GM19468 (cell line): ENCODE data around the gene CNTNAP2.

ENCODE experiments used
- ATAC-seq: cut with Tn5 transposase; IDR thresholded peaks from one replicate; pipeline ENCODE4 v1.9.1; 2021; ENCODE audit warnings: mild to moderate bottlenecking, moderate library complexity, moderate number of reproducible peaks; ENCODE audit not compliant: unreplicated experiment; ENCODE audit errors: extremely low read depth

Gene CNTNAP2

DNA sequence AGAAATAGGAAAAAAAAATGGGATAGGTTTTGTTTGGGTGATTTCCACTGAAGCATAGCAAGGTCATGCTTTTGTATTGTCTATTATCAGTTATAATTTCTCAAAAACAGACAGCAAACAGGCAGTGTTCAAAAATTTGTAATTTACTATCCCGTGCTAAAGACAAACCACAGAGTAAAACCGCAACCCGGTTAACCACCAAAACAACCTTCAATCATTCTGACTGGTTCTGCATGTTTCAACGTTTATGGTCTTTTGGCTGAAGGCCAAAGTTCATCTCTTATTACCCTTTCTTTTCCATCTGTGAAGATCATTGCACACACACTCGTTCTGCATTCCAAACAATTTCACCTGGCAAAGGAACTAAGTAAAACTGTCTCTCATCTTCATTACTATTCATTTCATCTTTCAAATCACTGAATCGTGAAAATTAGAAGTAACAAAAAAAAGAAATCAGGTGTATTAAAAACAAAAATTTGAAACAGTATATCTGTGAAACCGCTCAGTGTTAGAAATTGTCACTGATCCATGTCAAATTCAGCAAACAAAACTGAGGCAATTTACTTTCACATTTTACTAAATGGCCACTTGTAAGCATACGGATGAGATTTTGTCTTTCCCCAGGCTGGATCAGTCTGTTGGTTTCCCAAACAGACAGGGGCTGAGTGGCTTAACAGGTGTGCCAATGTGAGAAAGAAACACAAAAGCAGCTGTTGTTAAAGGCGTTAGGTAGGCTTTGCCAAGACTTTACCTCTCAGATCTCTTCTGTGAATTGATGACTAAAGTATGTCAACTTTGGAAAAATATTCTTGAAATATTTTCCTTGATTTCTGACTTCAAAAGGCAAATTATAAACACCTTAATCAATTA lies 539.6 kb downstream of the CNTNAP2 start:
- ATAC-seq = no peak

- no peak for ATAC-seq
These were observed 540.4 kb downstream of the CNTNAP2 start for GRCh38 chr7:146656988-146657387.

DNA sequence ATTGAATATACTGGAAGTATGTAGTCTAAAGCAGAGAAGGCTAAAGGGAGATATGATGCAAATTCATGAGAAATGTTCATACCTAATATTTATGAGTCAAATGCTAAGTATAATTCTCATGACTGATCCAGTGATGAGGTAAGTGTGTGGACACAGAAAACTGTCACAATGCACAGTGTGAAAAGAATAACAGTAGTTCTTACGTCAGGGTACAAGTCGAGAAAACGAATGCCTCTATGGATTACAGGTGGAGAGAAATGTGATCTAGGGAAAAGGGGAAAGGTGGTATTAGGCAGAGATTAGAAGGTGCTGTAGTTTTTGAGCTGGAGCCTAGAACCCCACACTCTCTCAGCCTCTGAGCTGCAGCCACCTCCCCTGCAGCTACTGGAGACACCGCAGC lies 542.0 kb downstream of the CNTNAP2 start:
- ATAC-seq = no peak

GRCh38 chr7:146659732-146660131 lies 543.1 kb downstream of the CNTNAP2 start:
- ATAC-seq = no peak

- no peak for ATAC-seq
These were observed 544.2 kb downstream of the CNTNAP2 start for GRCh38 chr7:146660839-146661238.

- ATAC-seq = no peak
These were observed 544.8 kb downstream of the CNTNAP2 start for GRCh38 chr7:146661435-146661834.

GRCh38 chr7:146661929-146662328 lies 545.3 kb downstream of the CNTNAP2 start:
- no peak for ATAC-seq

DNA sequence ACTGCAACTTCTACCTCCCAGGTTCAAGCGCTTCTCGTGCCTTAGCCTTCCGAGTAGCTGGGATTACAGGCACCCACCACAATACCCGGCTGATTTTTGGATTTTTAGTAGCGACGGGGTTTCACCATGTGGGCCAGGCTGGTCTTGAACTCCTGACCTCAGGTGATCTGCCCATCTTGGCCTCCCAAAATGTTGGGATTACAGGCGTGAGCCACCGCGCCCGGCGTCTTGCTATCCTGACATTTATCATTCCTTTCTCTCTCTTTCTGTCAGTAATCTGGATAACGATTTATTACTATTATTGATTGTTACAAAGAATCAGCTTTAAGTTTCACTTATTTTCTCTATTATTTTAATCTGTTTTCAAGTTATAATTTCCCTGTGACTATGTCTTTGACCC lies 548.4 kb downstream of the CNTNAP2 start:
- no peak for ATAC-seq

- no peak for ATAC-seq
These were observed 553.9 kb downstream of the CNTNAP2 start for GRCh38 chr7:146670532-146670931.

DNA sequence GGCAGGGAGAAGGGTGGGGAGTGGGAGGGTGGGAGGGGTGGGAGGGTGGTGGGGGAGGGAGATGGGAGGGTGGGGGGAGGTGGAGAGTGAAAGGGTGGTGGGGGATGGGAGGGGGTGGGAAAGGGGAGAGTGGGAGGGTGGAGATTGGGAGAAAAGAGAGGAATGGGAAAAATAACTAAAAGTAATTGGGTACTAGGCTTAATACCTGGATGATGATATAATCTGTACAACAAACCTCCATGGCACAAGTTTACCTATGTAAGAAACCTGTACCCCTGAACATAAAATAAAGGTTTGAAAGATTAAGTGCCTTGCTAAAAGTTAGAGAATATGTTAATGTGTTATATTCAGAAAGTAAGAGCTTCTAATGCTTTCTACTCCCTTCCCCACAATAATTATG lies 564.9 kb downstream of the CNTNAP2 start:
- ATAC-seq = no peak

DNA sequence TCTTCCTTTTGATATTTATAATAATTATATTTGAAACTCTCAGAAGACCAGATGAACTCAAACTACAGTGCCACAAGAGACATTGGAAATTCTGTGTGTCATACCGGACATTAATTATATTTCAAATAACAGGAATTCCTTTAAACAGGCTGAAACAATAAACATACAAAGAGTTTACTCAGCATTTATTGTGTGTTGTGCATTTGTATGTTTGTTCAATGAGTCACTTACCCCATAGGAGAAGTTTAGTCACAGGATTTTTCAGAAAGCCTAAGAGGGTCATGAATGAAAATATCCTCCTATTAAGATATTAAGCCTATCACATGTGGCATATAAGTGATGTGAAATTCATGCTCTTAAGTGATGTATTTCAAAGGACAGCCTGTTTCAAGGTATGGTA lies 566.8 kb downstream of the CNTNAP2 start:
- no peak for ATAC-seq

DNA sequence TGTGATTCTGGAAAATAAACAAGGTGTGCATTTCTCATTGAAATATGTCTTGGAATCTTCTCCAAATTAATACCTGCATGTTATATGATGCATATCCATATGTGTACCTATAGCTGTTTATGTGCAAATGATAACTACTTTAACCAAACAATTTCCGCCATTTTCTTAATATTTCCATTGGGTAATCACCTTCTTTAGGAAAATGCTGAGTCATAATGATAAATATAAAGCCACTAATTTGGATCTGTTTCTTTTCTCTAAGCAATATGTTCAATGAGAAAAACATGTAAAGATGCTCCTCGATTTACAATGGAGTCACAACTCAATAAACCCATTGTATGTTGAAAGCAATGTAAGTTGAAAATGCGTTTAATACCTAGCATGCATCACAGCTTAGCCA lies 574.4 kb downstream of the CNTNAP2 start:
- ATAC-seq = no peak

DNA sequence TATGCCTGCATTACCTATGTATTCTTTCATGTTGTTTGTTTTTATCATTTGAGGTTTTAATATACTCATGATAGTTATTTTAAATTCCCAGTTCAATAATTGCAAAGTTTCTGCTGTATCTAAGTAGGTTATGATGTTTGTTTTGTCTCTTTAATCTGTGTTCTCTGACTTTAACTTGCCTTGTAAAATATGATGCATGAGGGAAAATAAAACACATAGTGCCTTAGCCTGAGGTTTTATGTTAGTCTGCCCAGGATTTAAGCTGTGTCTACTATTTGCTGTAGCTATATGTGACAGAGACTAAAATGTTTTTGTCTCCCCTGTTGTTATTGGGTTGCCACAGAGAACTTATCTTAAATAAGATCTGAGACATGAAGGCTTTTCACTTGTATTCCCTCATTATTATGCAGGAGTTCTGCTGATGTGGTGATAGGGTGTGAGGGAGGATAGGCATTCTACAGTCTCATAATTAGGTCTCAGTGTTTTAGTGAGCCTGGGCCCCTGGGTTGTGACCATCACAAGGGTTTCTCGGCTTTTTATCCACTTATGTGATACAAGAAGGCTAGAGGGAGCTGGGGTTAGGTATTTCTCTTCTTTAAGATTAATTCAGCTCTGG lies 582.5 kb downstream of the CNTNAP2 start:
- no peak for ATAC-seq

- no peak for ATAC-seq
These were observed 583.5 kb downstream of the CNTNAP2 start for GRCh38 chr7:146700015-146700560.

DNA sequence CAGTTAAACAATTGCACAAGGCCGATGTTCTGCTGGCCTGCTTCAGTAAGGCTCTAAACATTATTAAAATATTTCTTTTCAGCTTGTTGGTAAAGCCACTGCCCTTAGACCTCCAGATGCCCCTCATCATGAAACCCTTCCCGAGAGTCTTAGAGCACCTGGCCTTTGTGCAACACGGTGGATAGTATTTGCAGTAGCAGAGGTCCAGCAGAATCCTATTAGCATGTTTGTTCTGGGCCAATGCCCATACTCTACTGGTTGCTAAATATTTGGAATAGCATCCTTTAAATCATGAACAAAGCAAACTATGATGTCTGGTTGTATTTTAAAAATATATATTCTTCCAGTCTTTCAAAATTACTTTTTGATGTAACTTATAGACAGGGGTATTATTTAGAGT lies 584.6 kb downstream of the CNTNAP2 start:
- ATAC-seq = no peak

DNA sequence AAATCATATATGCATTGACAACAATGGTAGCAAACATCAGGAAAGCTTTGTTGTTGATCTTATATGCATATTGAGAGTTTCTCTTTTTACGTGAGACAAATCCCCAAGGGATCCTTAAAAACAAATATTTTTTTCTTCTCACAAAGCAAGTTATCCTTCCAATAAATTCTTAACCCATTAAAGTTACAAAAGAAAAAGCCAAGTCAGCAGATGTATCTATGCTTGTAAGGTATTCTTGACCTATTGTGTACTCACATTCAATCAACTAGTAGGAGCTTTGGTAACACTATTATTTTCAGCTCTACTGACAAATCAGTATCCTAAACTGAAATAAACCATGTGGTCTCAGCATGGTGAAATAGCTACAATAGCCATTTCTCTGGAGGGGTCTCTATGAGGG lies 586.3 kb downstream of the CNTNAP2 start:
- no peak for ATAC-seq

- ATAC-seq = no peak
These were observed 592.9 kb downstream of the CNTNAP2 start for GRCh38 chr7:146709451-146710027.

DNA sequence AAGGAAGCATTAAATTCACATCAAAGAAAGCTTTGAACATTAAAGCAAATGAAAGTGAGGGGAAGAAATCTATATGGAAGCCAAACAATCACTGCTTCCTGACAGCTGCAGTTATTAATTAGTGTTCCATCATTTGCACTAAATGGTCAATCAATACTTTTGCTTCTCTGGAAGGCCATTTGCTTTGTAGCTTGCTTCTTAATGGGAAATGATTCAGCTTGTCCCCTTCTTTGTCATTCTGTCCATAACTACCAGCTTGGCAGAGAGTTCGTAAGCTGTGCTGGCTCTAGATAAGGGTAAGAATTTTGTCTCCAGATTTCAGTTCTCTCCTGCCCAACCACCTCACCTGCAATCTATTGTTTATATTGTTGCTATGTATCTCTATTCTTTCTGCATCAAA lies 596.6 kb downstream of the CNTNAP2 start:
- ATAC-seq = no peak

DNA sequence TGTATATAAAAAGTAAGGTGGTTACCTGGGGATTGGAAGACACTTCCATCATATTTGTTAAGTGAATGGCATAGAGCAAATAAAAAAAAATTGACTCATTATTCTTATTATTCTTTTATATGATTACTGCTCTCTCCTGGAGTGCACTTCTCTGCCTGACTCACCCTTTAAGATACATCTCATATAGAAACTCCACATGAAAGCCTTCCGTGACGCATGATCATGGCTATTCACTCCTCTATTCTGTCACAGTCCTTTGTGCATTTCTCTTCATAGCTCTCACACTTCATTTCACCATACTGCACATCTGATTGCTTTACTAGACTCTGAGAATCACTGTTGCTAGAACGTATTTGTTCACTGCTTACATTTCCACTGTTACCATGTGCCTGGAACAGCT lies 597.3 kb downstream of the CNTNAP2 start:
- ATAC-seq = no peak

DNA sequence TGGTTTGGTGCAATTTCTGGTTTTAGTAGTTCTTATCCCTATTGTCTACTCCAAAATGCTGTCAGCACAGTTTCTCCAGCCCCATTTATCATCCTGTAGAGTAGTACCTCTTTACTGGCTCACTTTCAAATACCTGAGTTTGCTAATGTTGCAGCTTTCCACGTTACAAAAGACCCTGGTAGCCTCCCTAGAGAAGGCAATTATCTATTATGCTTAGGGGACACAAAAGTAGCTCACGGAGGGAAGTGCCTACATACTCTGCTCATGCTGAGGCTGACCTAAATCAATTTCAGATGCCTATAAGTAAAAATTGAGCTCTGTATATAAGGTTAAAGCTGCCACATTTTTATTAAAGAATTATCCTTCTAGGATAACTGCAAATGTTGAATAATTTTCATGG lies 603.6 kb downstream of the CNTNAP2 start:
- ATAC-seq = no peak

DNA sequence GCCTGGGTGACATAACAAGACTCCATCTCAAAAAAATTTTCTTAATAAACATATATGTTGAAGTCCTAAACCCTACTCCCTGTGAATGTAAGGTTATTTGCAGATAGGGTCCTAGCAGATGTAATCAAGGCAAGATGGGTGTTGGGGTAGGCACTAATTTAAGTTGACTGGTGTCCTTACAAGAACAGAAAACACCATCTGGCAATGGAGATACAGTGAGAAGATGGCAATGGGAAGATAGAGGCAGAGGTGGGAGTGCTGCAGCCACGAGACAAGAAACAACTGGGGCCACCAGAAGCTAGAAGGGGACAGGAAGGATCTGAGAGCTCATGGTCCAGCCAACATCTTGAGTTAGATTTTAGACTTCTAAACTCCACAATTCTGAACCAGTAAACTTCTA lies 606.4 kb downstream of the CNTNAP2 start:
- ATAC-seq = no peak
